Measurements from ENCODE around the gene BMPR1A.

BMPR1A gene

DNA sequence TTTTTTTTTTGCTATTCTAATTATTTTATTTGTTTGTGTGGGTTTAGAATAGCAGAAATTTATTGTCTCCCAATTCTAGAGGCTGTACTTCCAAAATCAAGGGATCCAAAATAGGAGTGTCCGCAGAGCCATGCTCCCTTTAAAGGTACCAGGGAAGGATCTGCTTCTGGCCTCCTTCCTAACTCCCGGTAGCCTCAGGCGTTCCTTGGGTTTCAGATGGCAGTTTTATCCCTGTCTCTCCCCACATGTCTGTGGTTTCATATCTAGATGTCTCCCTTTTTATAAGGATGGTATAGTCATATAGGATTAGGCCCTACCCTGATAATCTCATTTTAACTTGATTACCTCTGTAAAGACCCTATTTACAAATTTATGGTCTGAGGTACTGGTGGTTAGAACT is 48.4 kb downstream of the BMPR1A start:
- DNase-seq: no peak

DNA sequence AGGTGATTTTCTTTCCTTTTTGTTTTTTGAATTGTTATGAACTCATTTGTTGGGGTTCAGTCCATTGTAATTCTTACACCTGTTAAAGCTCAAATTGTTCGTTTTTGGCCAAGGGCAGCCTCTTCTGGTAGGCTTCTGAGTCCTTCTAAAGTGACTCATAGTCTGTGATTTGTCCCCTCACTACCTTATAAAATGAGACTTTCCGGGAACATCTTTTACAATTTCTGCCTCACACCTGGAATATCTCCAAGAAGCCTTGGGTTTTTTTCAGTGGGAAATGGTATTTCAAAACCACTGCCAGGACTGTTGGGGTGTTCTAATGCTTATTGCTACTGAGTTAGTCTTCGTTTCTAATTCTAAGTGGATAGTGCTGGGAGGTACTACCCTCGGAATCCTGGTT is 56.7 kb downstream of the BMPR1A start:
- no peak for DNase-seq

DNA sequence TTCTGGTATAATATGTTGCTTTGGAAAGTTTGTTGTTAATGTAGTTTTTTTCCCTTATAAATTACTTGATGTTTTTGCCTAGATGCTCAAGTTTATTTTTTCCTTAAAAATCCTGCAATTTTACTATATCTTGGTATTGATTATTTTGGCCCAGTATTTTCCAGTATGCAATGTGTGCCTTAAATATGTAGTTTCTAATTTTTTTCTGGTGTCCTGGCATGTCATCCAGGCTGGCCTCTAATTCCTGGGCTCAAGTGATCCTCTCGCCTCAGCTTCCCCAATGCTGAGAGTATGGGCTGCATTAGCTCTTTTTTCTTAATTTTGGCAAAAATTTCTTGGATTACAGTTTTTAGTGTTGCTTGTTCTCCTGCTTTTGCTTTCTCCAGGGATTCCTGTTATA is 57.6 kb downstream of the BMPR1A start:
- DNase-seq: no peak

DNA sequence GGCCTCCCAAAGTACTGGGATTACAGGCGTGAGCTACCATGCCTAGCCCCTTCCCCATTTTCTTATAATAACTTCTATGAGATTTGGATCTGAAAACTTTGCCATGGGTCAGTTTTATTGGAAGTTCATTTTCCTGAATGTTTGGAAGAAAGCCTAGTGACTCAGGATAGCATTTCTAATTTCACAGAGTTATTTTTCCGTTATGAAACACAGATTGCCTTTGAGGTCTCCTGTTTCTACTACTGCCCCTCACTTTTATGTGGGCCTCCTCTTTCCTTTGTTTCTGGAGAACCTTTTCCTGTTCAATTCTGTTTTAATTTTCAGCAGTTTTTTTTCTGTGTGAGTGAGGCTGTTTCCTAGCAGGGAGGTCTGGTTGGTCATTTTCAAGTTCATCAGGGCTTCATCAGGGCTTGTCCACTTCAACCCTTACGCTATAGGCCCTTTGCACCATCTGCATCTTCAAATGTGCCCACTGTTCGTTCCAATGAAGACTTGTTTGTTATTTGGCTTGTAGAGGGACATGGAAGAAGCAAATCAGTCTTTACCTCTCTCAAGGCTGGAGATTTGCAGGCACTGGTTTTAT is 58.7 kb downstream of the BMPR1A start:
- DNase-seq: no peak

DNA sequence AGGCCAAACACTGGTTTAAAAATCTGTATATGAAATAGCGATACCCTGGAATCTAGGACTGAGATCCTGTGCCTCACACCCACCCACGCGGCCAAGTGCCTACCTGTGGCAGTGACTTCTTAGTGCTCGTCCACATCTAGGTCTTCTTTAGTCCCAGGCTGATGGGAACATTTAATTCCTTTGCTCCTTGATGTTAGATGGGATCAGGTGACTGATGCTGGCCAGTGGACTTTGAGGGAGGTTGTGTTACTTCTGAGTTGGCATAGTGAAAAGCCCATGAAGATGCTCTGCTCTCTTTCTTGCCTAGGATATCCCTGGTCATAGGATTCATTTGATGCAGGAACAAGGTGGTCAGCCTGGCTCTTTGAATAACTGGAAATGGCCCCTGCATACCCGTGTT is 59.2 kb downstream of the BMPR1A start:
- no peak for DNase-seq

DNA sequence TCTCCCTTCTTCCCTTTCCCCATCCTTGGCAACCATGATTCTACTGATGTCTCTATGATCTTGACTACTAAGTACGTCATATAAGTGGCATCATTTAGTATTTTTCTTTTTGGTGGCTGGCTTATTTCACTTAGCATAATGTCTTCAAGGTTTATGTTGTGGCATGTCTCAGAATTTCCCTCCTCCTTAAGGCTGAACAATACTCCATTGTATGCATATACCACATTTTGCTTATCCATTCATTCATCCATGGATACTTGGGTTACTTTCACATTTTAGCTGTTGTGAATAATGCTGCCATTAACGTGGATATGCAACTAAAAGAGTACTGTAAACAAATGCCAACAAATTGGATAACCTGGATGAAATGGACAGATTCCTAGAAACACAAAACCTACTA is 60.8 kb downstream of the BMPR1A start:
- DNase-seq: no peak

DNA sequence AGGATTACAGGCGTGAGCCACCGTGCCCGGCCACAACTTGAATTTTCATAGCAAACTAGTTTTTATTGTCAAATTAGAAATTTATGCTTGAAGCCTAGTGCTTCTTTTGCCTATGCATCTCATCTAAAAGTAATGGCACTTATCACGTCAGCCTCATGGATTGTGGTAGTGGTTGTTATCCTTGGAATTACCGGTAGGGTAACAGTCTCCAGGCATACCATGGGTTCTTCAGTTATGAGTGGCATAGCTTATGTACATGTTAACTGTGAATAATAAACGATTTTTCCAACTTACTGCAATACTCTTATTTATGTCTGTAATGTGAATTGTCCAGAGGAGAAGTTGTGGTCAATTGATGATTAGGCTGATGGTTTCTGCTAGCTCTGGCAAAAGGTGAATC is 63.1 kb downstream of the BMPR1A start:
- DNase-seq: no peak

DNA sequence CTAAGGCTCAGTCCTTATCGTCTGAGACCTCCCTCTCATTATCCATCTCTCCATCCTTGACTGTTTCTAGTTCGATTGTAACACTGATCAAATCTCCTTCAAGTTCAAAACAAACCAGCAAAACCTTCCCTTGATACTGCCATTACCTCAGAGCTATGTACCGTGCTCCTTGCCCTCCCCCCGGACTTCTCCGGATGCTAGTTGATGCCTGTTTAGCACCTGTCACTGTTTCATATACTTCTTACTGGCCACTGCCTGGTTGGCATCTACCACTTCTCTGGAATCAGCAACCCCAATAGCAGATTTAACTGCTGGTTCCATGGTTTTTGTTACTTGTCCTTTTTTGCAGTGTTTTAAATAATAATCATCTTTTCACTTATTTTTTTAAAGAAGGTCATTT is 64.1 kb downstream of the BMPR1A start:
- DNase-seq: no peak

DNA sequence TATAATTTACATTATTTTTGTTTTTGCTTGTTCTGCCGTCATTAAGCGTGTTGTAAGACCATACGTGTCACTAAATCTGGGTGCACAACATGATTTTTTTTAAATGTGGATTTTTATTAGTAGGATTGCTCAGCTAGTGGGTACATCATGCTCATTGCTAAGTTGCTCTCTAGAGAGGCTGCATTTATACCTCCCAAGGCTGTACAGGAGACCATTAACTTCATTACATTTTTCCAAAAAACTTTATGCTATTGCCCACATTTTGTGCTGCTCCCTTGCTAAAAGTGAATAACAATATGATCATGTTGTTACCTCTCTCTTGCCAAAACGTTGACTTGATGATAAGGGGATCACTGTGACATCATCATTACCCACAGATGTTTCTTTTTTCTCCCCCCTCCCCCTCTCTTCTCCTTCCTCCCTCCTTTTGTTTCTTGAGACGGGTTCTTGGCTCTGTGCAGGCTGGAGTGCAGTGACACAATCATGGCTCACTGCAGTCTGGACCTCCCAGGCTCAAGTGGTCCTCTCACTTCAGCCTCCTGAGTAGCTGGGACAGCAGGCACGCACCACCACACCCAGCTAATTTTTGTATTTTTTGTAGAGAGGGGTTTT is 65.1 kb downstream of the BMPR1A start:
- DNase-seq: no peak

DNA sequence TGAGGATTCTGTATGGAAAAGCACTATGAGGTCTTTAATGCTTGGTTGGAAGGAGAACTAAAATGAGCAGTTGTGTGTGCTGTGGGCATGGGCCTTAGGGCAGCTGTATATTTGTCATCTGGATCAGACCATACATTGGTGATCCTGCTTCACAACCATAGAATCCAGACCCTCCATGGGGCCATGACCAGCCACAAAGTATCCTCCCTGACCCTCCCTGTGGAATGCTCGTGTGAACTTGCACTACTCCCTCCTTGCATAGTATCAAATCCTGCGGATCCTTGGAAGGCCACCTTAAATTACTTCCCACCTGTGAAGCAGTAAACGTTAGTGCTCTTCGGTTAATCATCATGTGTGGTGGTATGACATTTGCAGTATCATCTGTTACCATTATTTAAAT is 67.1 kb downstream of the BMPR1A start:
- DNase-seq: no peak

DNA sequence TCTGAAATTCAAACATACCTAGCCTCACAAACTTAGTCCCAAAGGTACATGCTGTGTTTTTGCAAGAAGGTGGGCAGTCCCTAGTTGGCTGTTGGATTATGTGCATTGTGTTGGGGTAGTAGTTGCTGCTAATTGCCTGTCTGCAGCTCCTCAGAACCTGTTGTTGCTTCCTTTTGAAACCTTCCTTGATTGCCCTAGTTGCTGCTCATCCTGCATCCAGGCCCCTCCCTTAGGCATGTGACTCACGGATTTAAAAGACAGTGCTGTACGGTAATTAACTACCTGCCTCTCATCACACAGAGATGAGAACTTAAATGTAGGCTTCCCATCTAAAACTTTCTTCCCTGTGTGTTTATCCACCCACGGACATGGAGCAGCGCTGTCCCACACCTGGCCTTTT is 67.7 kb downstream of the BMPR1A start:
- DNase-seq: no peak

DNA sequence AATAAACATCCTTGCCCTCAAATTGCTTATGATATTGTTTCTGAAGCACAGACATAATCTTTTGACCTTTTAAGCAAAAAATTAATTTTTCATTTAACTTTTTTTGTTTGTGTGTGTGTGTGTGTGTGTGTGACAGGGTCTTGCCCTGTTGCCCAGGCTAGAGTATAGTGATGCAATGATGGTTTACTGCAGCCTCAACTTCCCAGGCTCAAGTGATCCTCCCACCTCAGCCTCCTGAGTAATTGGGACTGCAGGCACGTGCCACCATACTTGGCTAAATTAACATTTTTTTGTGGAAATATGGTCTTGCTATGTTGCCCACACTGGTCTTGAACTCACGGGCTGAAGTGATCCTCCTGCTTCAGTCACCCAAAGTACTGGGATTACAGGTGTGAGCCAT is 68.9 kb downstream of the BMPR1A start:
- no peak for DNase-seq

DNA sequence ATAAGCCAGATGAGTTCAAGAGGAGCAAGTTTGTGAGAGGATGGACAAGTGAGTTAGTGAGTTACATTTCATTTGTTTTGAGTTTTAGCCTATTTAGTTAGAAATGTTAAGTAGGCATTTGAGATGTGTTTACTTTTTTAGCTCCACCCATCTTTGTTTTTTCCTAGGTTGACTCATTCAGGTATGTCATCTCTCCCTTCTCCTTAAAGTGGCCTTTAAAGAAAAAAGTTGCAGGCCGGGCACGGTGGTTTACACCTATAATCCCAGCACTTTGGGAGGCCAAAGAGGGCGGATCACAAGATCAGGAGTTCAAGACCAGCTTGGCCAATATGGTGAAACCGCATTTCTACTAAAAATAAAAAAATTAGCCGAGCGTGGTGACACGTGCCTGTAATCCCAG is 71.2 kb downstream of the BMPR1A start:
- no peak for DNase-seq

DNA sequence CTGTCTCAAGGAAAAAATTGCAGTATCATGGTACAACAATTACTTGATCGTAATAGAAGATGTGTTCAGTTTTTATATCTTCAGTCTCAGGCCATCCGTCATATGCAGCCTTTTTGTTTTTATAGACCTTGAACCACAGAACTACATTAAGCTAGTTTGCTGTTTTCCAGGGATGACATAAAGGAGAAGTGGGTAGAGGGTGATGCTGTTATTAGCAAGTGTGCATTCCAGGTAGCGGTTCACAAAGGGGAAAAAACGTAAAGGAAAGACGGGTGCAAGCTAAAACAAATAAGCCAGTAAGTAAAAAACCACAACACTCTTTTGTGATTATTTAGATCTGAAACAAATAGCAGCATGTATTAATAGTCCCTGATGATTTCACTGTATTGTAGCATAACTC is 71.7 kb downstream of the BMPR1A start:
- no peak for DNase-seq

DNA sequence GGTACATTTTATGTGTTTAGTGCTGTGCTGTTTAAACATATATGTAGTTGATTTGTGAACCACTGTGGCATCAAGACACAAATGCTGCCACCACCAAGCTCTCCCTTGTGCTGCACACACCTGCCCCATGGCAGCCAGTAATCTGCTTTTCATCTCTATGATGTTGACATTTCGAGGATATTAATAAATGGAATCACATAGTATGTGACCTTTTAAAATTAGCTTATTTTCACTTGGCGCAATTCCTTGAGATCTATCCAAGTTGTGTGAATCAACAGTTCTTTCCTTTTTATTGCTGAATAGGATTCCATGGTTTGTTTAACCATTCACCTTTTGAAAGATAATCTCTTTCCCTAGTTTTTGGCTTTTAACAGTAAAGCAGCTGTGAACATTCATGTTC is 73.1 kb downstream of the BMPR1A start:
- DNase-seq: no peak

DNA sequence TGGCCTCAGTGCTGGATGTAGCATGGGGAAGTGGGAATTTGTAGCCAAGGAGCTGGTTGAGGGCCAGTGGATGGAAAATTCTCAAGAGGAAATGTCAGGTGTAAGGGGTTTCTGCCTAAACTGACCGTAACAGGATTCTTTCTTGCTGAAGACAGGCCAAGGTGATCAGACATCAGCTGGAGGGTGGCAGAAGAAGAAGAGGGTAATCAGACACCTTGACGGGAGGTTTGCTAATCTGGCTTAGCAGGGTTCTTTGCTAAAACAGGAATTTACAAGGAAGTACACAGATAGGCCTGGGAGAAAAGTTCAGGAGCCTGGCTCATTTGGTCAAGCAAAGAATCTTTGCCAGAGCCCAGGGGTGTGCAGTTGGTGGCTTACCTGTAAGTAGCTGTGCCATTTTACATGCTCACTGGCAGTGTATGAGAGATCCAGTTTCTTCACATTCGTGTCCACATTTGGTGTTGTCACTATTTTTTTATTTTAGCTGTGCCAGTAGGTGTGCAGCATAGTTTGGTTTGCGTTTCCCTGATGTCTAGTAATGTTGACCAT is 73.7 kb downstream of the BMPR1A start:
- DNase-seq: no peak

DNA sequence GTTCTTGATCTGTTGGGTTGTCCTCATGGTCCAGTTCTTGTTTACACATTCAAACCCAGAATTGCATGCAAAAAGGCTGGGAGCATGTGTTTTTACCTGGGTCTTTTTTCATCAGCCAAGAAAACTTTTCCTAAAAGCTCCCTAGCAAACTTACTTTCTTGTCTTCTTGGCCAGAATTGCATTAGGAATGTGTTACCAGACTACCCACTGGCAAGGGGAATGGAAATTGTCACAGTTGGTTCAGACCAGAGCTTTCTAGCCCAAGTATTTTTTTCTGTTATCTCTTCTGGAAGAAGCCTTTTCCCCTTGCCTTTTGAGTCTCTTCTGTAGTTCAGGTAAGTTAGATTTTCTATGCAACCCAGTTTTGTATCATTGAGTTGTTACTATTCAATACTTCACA is 77.5 kb downstream of the BMPR1A start:
- no peak for DNase-seq

DNA sequence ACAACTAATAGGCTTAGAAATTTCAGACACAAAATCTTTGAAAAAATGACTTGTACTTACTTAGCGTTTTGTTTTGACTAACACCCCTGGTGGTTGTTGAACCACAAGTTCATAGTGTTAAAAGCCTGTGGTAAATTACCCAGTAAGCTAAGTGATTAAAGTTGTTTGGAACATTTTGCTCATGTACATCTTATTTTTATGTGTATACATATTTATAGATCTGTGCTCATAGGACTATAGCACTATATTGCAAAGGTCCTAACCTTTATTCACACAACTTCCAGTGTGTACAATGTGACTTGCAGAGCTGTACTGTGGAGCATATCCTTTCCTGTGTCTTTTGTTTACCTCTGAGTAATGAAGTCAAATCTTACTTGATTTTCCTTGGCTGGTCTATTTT is 79.6 kb downstream of the BMPR1A start:
- DNase-seq: no peak

DNA sequence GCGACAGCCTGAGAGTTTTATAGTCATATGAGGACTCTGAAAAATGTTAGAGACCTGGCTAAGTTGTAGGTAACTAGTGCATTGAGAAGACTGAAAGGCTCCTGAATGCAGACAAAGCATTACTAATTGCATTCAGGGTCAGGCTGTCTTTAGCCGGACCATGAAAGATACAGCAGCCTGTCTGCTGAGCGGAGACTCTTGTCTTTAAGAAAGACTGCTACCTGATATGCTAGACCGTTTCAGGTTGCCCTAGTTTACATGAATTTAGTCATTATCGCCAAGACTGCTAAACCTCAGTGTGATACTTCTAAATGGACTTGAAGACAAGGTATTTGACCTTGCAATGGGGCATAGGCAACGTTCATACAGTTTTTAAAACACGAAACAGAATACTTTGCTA is 81.2 kb downstream of the BMPR1A start:
- no peak for DNase-seq

DNA sequence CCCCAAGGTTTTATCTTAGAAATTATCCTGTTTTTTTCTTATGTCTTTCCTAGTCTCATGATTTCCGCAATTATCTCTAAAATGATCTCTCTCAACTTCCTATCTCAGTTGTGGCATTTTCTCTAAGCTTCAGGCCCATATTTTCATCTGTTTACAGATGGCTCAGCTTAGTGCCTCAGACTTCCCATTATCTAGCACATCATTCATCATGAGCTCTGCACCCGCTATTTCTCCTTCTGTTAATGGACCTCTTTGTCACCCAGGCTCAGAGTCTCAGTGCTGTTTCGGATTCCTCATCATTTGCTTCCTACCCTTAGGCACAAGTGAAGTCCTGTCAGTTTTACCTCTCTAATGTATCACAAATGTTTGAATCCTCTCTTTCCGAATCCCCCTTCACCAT is 84.1 kb downstream of the BMPR1A start:
- no peak for DNase-seq

DNA sequence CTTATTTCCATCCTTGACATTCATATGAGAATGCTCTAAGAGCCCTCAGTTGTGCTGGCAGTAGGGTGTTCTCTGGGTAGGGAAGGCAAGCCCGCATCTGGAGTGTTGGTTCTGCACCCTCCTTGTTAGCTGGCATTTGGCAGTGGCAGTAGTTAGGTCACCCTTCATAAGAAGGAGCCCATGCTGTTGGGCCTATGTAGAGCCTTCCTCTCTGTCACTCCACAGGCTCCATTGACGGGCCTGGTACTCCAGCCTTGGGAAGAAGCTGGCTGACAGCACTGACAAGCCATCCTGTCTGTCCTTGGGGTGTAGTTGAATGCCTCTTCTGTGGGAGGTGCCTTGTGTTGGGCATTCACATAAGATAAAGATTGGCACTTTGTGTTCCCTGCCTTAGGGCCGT is 89.7 kb downstream of the BMPR1A start:
- DNase-seq: no peak

DNA sequence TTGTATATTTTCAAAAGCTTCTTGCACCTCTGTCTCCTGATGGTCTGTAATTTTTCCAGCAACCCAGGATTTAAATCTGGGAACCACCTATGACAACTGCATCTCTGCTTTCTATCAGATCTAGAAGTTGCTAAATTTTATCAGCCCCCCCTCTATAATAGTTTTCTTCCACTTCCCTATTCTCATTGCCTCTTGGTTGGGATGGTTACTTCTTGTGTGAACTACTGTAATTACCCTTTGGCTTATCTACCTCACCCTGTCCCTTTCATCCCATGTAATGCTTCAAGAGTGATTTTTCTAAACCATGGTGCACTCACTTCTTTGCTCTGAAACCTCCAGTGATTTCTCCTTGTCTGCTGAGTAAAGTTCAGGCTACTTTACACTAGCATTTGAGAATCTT is 92.3 kb downstream of the BMPR1A start:
- no peak for DNase-seq

DNA sequence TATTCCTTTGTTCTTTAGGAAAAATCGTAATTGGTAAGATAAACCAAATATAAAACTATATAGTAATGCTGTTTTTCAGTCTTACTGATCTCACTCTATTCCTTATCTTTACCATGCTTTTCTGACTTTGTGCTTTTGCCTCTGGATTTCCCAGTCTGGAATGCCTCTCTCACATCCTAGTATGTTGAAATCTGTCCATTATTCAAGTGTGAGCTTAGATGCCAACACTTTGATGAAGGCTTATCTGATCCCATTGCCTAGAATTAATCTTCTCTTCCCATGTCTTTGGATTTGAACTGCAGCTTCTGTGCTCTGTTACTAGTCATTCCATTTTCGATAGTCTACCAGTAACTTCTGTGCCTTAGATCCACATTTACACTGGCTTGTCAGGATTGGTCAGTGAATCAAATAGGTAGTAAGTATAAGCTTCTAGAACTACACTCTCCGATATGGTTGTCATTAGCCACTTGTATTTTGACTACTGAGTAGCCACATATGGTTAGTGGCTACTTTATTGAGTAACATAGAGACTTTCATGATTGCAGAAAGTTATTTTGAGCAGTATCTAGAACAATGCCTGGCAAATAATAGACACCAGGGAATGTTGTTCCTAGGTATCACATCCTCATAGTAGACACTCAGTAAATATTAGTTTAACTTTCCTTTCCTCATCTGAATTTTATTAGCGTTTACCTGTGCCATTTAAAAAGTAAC is 92.9 kb downstream of the BMPR1A start:
- DNase-seq: no peak

DNA sequence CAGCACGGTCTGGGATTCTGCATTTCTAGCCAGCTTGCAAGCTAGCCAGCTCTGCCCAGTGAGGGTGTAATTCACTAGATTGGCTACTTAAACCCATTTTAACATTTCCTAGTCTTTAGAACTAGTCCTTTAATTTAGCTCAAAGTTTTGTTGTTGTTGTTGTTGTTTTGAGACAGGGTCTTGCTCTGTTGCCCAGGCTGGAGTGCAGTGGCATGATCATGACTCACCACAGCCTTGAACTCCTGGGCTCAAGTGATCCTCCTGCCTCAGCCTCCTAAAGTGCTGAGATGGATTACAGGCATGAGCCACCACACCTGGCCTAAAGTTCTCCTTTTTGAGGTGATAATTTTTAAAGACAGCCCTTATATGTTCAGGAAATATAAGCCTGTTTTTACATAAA is 94.1 kb downstream of the BMPR1A start:
- no peak for DNase-seq
